Adrenal gland (tissue), 12 donors: ENCODE measurements around the gene ZNF555. TPM values are rescaled to one million over a fixed set of nuclear protein-coding genes. Genes with fewer than 3 reads are reported as not detected.

Experiments used
- DNase-seq, 7 donors: peaks; one replicate each; pipeline ENCODE4 v3.0.0-alpha.2; 2019 to 2020
- H3K27ac ChIP-seq, 5 donors: fragments of 200-600 bp; sonication (generic) in 4 of 5; 1 replicate in 3 of 5; 2 replicates in 2 of 5; pipeline versions ENCODE4 v1.5.1 to v1.8.0; 2016 to 2020; ENCODE audit warnings: mild to moderate bottlenecking in 1 of 5
- H3K27me3 ChIP-seq: fragments of 200-600 bp; 2 replicates; pipeline ENCODE4 v1.8.0; 2021
- H3K36me3 ChIP-seq, 2 donors: fragments of 200-600 bp; replicated peaks in 1 of 2; 1 replicate in 1 of 2; 2 replicates in 1 of 2; pipeline versions ENCODE4 v1.5.1 to v1.8.0; 2018 to 2022
- H3K4me1 ChIP-seq, 2 donors: fragments of 200-600 bp; replicated peaks in 1 of 2; 1 replicate in 1 of 2; 2 replicates in 1 of 2; pipeline versions ENCODE4 v1.5.1 to v1.8.0; 2018 to 2021
- H3K4me3 ChIP-seq, 4 donors: fragments of 200-600 bp; sonication (generic) in 3 of 4; one replicate each; pipeline ENCODE4 v1.5.1; 2016 to 2018
- H3K9me3 ChIP-seq, 3 donors: fragments of 200-600 bp; sonication (generic) in 1 of 3; replicated peaks in 1 of 3; 1 replicate in 2 of 3; 2 replicates in 1 of 3; pipeline versions ENCODE4 v1.5.1 to v1.8.0; 2016 to 2021
- POLR2A ChIP-seq, 2 donors: fragments of 450-650 bp; IDR thresholded peaks; one replicate each; pipeline ENCODE4 v1.6.1; 2017; ENCODE audit warnings: antibody characterized with exemption in 2 of 2, mild to moderate bottlenecking in 2 of 2, moderate library complexity in 1 of 2
- WGBS, 4 donors: extraction: QIAGEN DNeasy Blood & Tissue Kit in 2 of 4; methylation state at CpG; one replicate each; pipeline versions ENCODE4 v1.1.5 to v1.1.7; 2013 to 2017; 5-methylcytosine and 5-hydroxymethylcytosine counted together
- intact Hi-C, 2 donors: fragments of 100-400 bp; cut with DNase I; formaldehyde crosslinking; loops; one replicate each; pipeline versions ENCODE4 v1.14.1 to v1.15.0; 2022 to 2023
- polyA plus RNA-seq, 3 donors: library from polyadenylated mRNA; stranded (reverse); fragments of 200-250 nt in 2 of 3; fragments of 350-450 nt in 1 of 3; fragmentation: Illumina TruSeq in 1 of 3; extraction: RNeasy Lipid Tissue Mini Kit (QIAGEN cat#74804) in 1 of 3; gene quantifications; one replicate each; pipeline ENCODE4 v1.2.3, GENCODE V29; 2013 to 2014
- total RNA-seq, 9 donors: library from RNA; depleted of rRNA in 4 of 9; stranded (reverse); fragments of >200 nt in 4 of 9; fragments of 120-200 nt in 1 of 9; fragmentation: NEBNext Ultra II Directional in 1 of 9; extraction: Animal tissue kit (Norgen Biotek cat#: 25700) in 1 of 9; gene quantifications; one replicate each; pipeline versions ENCODE4 v1.1.0 to v1.2.4, GENCODE V29; 2013 to 2023
- TF ChIP-seq, protein P1 (sequence below), 6 experiments: fragments of 450-650 bp in 4 of 6; fragments of 200-600 bp in 2 of 6; sonication (generic) in 1 of 6; IDR thresholded peaks; 1 replicate in 5 of 6; 2 replicates in 1 of 6; pipeline versions ENCODE4 v1.5.1 to v1.8.0; 2016 to 2021; ENCODE audit warnings: antibody characterized with exemption in 6 of 6, mild to moderate bottlenecking in 2 of 6, moderate library complexity in 1 of 6
- donor health status: healthy with polysubstance abuse.
- donor health status: Bipolar disorder and iron deficiency.
- donor health status: DM: yes; HTN: yes; CAD: no.
- donor health status: DM: no; HTN: no; CAD: no.
- donor health status: DM: no; HTN: no; CAD: no.
- donor health status: DM: yes; HTN: yes; CAD: no.

The ZNF555 gene
- total and polyA plus RNA-seq, 12 donors, result 1.9 to 7.2 (median 5.7) TPM

DNA sequence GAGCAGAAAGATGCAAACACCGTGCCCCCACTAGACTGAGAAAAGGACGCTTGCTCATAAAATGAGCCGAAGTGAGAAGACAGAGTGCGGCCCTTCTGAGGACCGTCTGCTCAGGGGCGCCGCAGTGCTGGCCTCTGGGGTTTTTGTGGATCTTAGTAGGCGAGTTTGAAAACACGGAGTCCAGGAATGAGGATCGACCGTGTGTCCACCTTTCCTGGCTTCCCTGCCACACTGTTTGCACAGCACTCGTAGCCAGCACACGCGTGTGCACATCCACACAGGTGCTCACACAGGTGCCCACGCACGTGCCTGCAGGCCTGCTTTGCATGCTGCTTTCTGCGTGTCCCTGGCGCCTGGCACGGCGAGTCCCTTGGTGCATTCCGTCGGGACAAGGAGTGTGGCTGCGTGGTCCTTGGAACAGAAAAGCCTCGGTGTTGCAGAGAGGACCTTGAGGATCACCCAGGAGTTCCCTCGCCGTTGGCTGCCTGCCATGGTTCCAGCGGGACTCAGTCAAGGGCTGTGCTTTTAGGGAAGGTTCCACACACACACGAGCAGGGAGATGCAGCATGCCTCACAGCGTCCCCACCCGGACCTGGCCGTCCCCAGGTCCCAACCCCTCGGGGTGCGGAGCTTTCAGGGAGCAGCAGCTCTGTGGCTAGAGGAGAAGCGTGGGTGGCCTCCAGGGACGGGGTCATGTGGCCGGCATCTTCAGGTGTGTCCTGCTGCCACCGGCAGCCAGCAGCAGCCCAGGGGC lies 31.7 kb upstream of the ZNF555 start:
- no peaks in the 10 kb centered on the region for H3K4me1 ChIP-seq
- intact Hi-C loops, result no loop called here
- no peaks in the 10 kb centered on the region for H3K27me3 ChIP-seq
- H3K9me3 ChIP-seq, result no peaks in the 10 kb centered on the region
- H3K27ac ChIP-seq, result no peak overlapping the region
- peak; percentile 50 to 70 (median 67) for DNase-seq
- H3K36me3 ChIP-seq, result peaks cover 0 to 25% of the 10 kb centered on the region in 2 donors
- TF ChIP-seq, protein P1, sequence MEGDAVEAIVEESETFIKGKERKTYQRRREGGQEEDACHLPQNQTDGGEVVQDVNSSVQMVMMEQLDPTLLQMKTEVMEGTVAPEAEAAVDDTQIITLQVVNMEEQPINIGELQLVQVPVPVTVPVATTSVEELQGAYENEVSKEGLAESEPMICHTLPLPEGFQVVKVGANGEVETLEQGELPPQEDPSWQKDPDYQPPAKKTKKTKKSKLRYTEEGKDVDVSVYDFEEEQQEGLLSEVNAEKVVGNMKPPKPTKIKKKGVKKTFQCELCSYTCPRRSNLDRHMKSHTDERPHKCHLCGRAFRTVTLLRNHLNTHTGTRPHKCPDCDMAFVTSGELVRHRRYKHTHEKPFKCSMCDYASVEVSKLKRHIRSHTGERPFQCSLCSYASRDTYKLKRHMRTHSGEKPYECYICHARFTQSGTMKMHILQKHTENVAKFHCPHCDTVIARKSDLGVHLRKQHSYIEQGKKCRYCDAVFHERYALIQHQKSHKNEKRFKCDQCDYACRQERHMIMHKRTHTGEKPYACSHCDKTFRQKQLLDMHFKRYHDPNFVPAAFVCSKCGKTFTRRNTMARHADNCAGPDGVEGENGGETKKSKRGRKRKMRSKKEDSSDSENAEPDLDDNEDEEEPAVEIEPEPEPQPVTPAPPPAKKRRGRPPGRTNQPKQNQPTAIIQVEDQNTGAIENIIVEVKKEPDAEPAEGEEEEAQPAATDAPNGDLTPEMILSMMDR (IDR thresholded peaks at IDR 0.05), result no peak
- no peak for TF ChIP-seq POLR2A (IDR thresholded peaks at IDR 0.05)
- 67 to 96% (median 77%) methylated on average over 12 to 37 of the region's 37 CpGs for WGBS, 4 donors
- no peak overlapping the region for H3K4me3 ChIP-seq

DNA sequence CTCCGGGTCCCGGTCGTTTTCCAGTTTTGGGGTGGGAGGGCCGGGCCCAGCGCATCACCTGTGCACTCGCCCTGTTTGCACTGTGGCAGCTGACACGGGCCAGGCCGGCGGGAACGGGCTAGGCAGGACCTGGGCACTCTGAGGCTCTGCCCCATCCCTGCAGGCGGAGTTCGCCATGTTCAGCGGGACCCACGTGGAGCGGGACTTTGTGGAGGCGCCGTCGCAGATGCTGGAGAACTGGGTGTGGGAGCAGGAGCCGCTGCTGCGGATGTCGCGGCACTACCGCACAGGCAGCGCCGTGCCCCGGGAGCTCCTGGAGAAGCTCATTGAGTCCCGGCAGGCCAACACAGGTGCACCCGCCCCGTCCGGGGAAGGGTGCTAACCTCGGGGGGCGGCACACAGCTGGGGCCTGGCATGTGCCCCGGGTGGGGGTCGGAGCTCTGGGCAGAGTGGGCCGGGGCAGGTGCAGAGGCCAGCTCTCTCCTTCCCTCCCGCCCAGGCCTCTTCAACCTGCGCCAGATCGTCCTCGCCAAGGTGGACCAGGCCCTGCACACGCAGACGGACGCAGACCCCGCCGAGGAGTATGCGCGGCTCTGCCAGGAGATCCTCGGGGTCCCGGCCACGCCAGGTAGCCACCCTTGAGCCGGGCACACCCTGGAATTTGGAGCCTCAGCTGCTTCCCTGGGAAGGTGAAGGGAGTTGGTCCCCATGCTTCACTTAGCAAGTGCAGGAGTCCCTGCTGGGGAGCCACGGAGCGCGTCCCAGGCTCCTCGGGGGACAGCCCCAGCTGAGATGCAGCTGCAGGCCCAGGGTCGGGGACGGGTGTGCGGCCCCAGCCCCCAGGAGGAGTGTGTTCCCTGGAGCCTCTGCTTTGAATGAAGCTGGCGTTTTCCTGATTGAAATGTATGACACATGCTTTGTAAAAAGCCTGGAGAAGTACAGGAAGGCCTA lies 30.9 kb upstream of the ZNF555 start:
- Histone ChIP-seq H3K36me3 (peaks cover 0 to 25% of the 10 kb centered on the region in 2 donors), H3K9me3 (no peaks in the 10 kb centered on the region), H3K27me3 (no peaks in the 10 kb centered on the region), H3K4me3 (no peak overlapping the region), H3K4me1 (no peaks in the 10 kb centered on the region), H3K27ac (no peak overlapping the region)
- intact Hi-C loops, result no loop called here
- 83 to 97% (median 96%) methylated on average over 1 to 58 of the region's 58 CpGs for WGBS, 4 donors
- DNase-seq, result no peak
- TF ChIP-seq POLR2A (IDR thresholded peaks at IDR 0.05), result no peak
- TF ChIP-seq, protein P1 (IDR thresholded peaks at IDR 0.05), result no peak

DNA sequence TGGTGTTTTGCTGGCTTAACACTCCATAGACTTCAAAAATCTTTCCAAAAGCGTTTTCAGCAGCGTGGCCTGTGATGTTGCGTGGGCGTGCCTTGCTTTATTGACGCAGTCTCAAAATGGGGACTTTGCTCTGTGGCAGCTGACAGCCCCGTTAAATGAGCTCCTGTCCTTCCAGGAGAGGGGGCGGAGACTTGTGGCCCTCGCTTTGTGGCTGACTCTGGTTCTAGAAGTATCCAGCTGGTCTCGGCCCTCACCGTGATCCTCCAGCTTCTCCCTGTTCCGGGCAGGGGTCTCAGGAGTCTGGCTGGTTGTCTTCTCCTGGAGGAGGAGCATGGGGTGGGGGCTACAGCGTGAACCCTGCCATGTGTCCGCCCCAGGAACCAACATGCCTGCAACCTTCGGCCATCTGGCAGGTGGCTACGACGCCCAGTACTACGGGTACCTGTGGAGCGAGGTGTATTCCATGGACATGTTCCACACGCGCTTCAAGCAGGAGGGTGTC lies 30.0 kb upstream of the ZNF555 start:
- TF ChIP-seq, protein P1 (IDR thresholded peaks at IDR 0.05), result no peak
- TF ChIP-seq POLR2A (IDR thresholded peaks at IDR 0.05), result no peak
- WGBS, 4 donors, result 96 to 99% (median 98%) methylated on average over 14 to 20 of the region's 20 CpGs
- Histone ChIP-seq H3K4me3 (no peak overlapping the region), H3K4me1 (peaks cover 0 to 6% of the 10 kb centered on the region in 2 donors), H3K27me3 (no peaks in the 10 kb centered on the region), H3K27ac (no peak overlapping the region), H3K36me3 (peaks cover 0 to 25% of the 10 kb centered on the region in 2 donors), H3K9me3 (no peaks in the 10 kb centered on the region)
- no peak for DNase-seq
- intact Hi-C loops, result no loop called here
